HepG2 (cell line): ENCODE measurements around the gene ALDH1A1. TPM values are rescaled to one million over a fixed set of nuclear protein-coding genes. Genes with fewer than 3 reads are reported as not detected.

Experiments used
- ATAC-seq: fragments of 200-7000 bp; cut with Tn5 transposase; 3 replicates; pipeline ENCODE4 v1.9.1; 2020; ENCODE audit warnings: mild to moderate bottlenecking, moderate library complexity
- BruUV-seq: library from RNA; stranded (reverse); fragments of 400-500 nt; replicated peaks from 2 replicates; lab custom pipeline; 2021; lab: Mats Ljungman, UMichigan
- CTCF ChIA-PET: fragments of 300-600 bp; formaldehyde crosslinking; extraction: SDS; loops from one replicate; lab custom pipeline; 2021; ENCODE audit warnings: low total read pairs, inconsistent platforms, low intra/inter-chr PET ratio; lab: Yijun Ruan, JAX
- POLR2A ChIA-PET: fragments of 350-600 bp; sonication (Branson Sonifier 250); formaldehyde crosslinking; loops from one replicate; lab custom pipeline; 2020; ENCODE audit warnings: antibody characterized with exemption, inconsistent platforms; lab: Yijun Ruan, JAX
- DNase-seq: peaks from one replicate; pipeline ENCODE4 v3.0.0-alpha.2; 2015; ENCODE audit warnings: low spot score
- FAIRE-seq: peaks from 3 replicates; lab custom pipeline; 2011; peaks lifted over from hg19 to GRCh38; lab: Jason Lieb, UNC
- H2AFZ ChIP-seq: one replicate; pipeline ENCODE4 v1.6.1; 2011; ENCODE audit warnings: low read length, inconsistent platforms
- H3K27ac ChIP-seq: fragments of 300-600 bp; 3 replicates; pipeline ENCODE4 v1.8.0; 2011; ENCODE audit warnings: mixed run types, mild to moderate bottlenecking, mixed read lengths, low read length, inconsistent platforms; ENCODE audit not compliant: insufficient read depth; ENCODE audit errors: extremely low read length
- H3K27me3 ChIP-seq, 2 experiments: fragments of 200-600 bp in 1 of 2; 2 replicates in 1 of 2; 3 replicates in 1 of 2; pipeline versions ENCODE4 v1.6.0 to v1.8.0; 2011; ENCODE audit warnings: low read length in 2 of 2, mild to moderate bottlenecking in 2 of 2, moderate library complexity in 2 of 2, inconsistent platforms in 1 of 2; ENCODE audit not compliant: insufficient read depth in 2 of 2, control insufficient read depth in 1 of 2
- H3K36me3 ChIP-seq, 2 experiments: fragments of 200-600 bp in 1 of 2; replicated peaks in 1 of 2; 2 replicates in 1 of 2; 3 replicates in 1 of 2; pipeline versions ENCODE4 v1.5.1 to v1.8.0; 2011; ENCODE audit warnings: low read length in 2 of 2, inconsistent platforms in 1 of 2; ENCODE audit not compliant: insufficient read depth in 2 of 2, control insufficient read depth in 1 of 2
- H3K4me1 ChIP-seq: 2 replicates; pipeline ENCODE4 v1.5.1; 2012; ENCODE audit warnings: low read length, inconsistent platforms; ENCODE audit not compliant: insufficient read depth
- H3K4me2 ChIP-seq: 2 replicates; pipeline ENCODE4 v1.6.0; 2011; ENCODE audit warnings: low read depth, low read length, inconsistent platforms
- H3K4me3 ChIP-seq, 3 experiments: fragments of 200-600 bp in 1 of 3; sonication (generic), shearing (Covaris generic) in 1 of 3; replicated peaks in 1 of 3; 2 replicates each; pipeline ENCODE4 v1.5.1; 2011 to 2016; ENCODE audit warnings: low read length in 3 of 3, inconsistent platforms in 2 of 3, low read depth in 2 of 3, mild to moderate bottlenecking in 2 of 3, control low read depth in 1 of 3, mixed read lengths in 1 of 3; ENCODE audit not compliant: insufficient read depth in 1 of 3
- H3K79me2 ChIP-seq: one replicate; pipeline ENCODE4 v1.6.1; 2011; ENCODE audit warnings: low read length, inconsistent platforms; ENCODE audit not compliant: insufficient read depth
- H3K9ac ChIP-seq: 2 replicates; pipeline ENCODE4 v1.6.0; 2011; ENCODE audit warnings: mild to moderate bottlenecking, low read depth, low read length, inconsistent platforms; ENCODE audit not compliant: insufficient read depth
- H3K9me3 ChIP-seq: 2 replicates; pipeline ENCODE4 v1.5.1; 2012; ENCODE audit warnings: mild to moderate bottlenecking, low read length
- H4K20me1 ChIP-seq: 2 replicates; pipeline ENCODE4 v1.6.0; 2011; ENCODE audit warnings: inconsistent platforms, mild to moderate bottlenecking, low read length, moderate library complexity; ENCODE audit not compliant: insufficient read depth
- ARID5B ChIP-seq: IDR thresholded peaks from 2 replicates; pipeline ENCODE4 v1.4.0; 2020; ENCODE audit warnings: mild to moderate bottlenecking, missing genetic modification reagents
- BCLAF1 ChIP-seq: fragments of 450-650 bp; IDR thresholded peaks from 2 replicates; pipeline ENCODE4 v1.6.1; 2017; ENCODE audit warnings: mild to moderate bottlenecking
- CCDC6 ChIP-seq: sonication (generic); formaldehyde crosslinking; IDR thresholded peaks from 2 replicates; pipeline ENCODE4 v1.8.1; 2022; ENCODE audit warnings: mild to moderate bottlenecking, missing genetic modification reagents, moderate library complexity
- CHCHD3 ChIP-seq: sonication (generic); formaldehyde crosslinking; IDR thresholded peaks from 2 replicates; pipeline ENCODE4 v1.8.0; 2022; ENCODE audit warnings: mild to moderate bottlenecking, missing genetic modification reagents, moderate library complexity
- ERF ChIP-seq: IDR thresholded peaks from 2 replicates; pipeline ENCODE4 v1.6.1; 2018; ENCODE audit warnings: missing biosample characterization, missing genetic modification reagents
- FOXO1 ChIP-seq: sonication (generic); formaldehyde crosslinking; IDR thresholded peaks from 2 replicates; pipeline ENCODE4 v1.4.0; 2020; ENCODE audit warnings: missing genetic modification reagents
- GATAD2A ChIP-seq: IDR thresholded peaks from 2 replicates; pipeline ENCODE4 v1.6.1; 2016
- REXO4 ChIP-seq: sonication (generic); formaldehyde crosslinking; IDR thresholded peaks from 2 replicates; pipeline ENCODE4 v1.8.0; 2022; ENCODE audit warnings: missing genetic modification reagents, mild to moderate bottlenecking, borderline replicate concordance
- TBL1XR1 ChIP-seq: fragments of 150-350 bp; IDR thresholded peaks from 2 replicates; pipeline ENCODE4 v1.6.1; 2014; ENCODE audit warnings: borderline replicate concordance, low read length; ENCODE audit not compliant: partially characterized antibody
- ZBTB26 ChIP-seq: IDR thresholded peaks from 2 replicates; pipeline ENCODE4 v1.6.1; 2016; ENCODE audit warnings: missing compliant biosample characterization, missing genetic modification reagents, borderline replicate concordance
- ZFX ChIP-seq: sonication (generic); formaldehyde crosslinking; IDR thresholded peaks from 2 replicates; pipeline ENCODE4 v1.4.0; 2020; ENCODE audit warnings: mild to moderate bottlenecking, low read depth, missing genetic modification reagents, moderate library complexity
- ZNF280D ChIP-seq: sonication (generic); formaldehyde crosslinking; IDR thresholded peaks from 2 replicates; pipeline ENCODE4 v1.5.1; 2020; ENCODE audit warnings: mild to moderate bottlenecking, missing genetic modification reagents
- ZNF317 ChIP-seq: sonication (generic); formaldehyde crosslinking; IDR thresholded peaks from 2 replicates; pipeline ENCODE4 v1.5.0; 2020; ENCODE audit warnings: mild to moderate bottlenecking, missing genetic modification reagents
- ZNF776 ChIP-seq: sonication (generic); formaldehyde crosslinking; IDR thresholded peaks from 2 replicates; pipeline ENCODE4 v1.4.0; 2020; ENCODE audit warnings: mild to moderate bottlenecking, missing genetic modification reagents
- WGBS: methylation state at CpG from one replicate; pipeline ENCODE4 v1.1.6; 2017; ENCODE audit warnings: low lambda C conversion rate; 5-methylcytosine and 5-hydroxymethylcytosine counted together
- in situ Hi-C: cut with HindIII; loops from 2 replicates; pipeline ENCODE4 v1.10.0; 2017; ENCODE audit warnings: low pct_unique_long_range_greater_than_20kb; ENCODE audit not compliant: extremely low pct_ligation_motif_present
- intact Hi-C: fragments of 100-400 bp; cut with micrococcal nuclease; formaldehyde crosslinking; loops from one replicate; pipeline ENCODE4 v1.10.0; 2022; ENCODE audit not compliant: unreplicated experiment
- polyA plus RNA-seq, 8 experiments: library from polyadenylated mRNA; depleted of rRNA in 3 of 8; stranded (reverse) in 7 of 8; unstranded in 1 of 8; fragments of >200 nt; fragmentation: Illumina TruSeq in 4 of 8; extraction: Trizol in 4 of 8; gene quantifications; 2 replicates each; pipeline versions ENCODE4 v1.2.1 to v1.2.3, GENCODE V29; 2011 to 2016; ENCODE audit warnings: low read depth in 4 of 8, missing spikeins in 1 of 8, mixed read lengths in 1 of 8; ENCODE audit not compliant: insufficient read depth in 1 of 8
- total RNA-seq, 5 experiments: library from RNA; depleted of rRNA; stranded (reverse); fragments of >200 nt; fragmentation: Illumina TruSeq; extraction: Trizol; gene quantifications; 2 replicates each; pipeline ENCODE4 v1.2.3, GENCODE V29; 2016; ENCODE audit warnings: low read depth in 1 of 5

The ALDH1A1 gene
- total and polyA plus RNA-seq, 2 of the 13 experiments (the other 11 are each of a cell fraction or from before 2014, with no cell fraction given): 88.2 to 439 TPM

- POLR2A ChIA-PET: interaction anchor here (0.7 to 4.3 kb wide), 7 partner anchors 8 to 585 kb away, joined by 3 to 20 read pairs (median 3); partner anchors contain the start of gene ZFAND5
- H3K9ac ChIP-seq: peak overlapping the region; percentile 74
- in situ Hi-C loops (loop anchor here (5.0 kb wide), 1 partner anchor 47 kb away; no protein-coding TSS in a partner anchor), intact Hi-C loops (loop anchor here (1.0 kb wide), 1 partner anchor 73 kb away; no protein-coding TSS in a partner anchor)
- CTCF ChIA-PET: no interaction called here
- H3K27ac ChIP-seq: peak overlapping the region; percentile 75
- peaks cover 67% of the 10 kb centered on the region for H3K4me1 ChIP-seq
- no peaks in the 10 kb centered on the region for H4K20me1 ChIP-seq
- WGBS: 4% methylated on average over 7 of the region's 7 CpGs
- peak overlapping the region; percentile 80 for H2AFZ ChIP-seq
- H3K4me2 ChIP-seq: peak overlapping the region; percentile 77
- no peaks in the 10 kb centered on the region for H3K27me3 ChIP-seq
- no peaks in the 10 kb centered on the region; a peak in 1 of 5 replicates for H3K36me3 ChIP-seq
- no peaks in the 10 kb centered on the region for H3K9me3 ChIP-seq
- ATAC-seq: no peak
- BruUV-seq: no TSS peak
- no peak for DNase-seq
- FAIRE-seq: no peak
- H3K79me2 ChIP-seq: peaks cover 79% of the 10 kb centered on the region
- H3K4me3 ChIP-seq: peak overlapping the region; percentile 63 to 86 (median 64)
- peak; percentile 49 for TF ChIP-seq GATAD2A
- TF ChIP-seq ERF: no peak
- no peak for TF ChIP-seq ZFX (CRISPR knock-in tag)
- no peak for TF ChIP-seq ZNF280D (CRISPR knock-in tag)
- no peak for TF ChIP-seq ZBTB26
- TF ChIP-seq BCLAF1: no peak
- no peak for TF ChIP-seq TBL1XR1
- TF ChIP-seq FOXO1: no peak
- no peak for TF ChIP-seq REXO4
- no peak for TF ChIP-seq CCDC6 (CRISPR knock-in tag)
- no peak for TF ChIP-seq ZNF776
- no peak for TF ChIP-seq ZNF317 (CRISPR knock-in tag)
- TF ChIP-seq ARID5B (CRISPR knock-in tag): peak; percentile 30; the same call in 1 of the 2 replicates
- TF ChIP-seq CHCHD3 (CRISPR knock-in tag): no peak
These were observed 2.9 kb downstream of the ALDH1A1 start for GRCh38 chr9:72949918-72950325.
